HG02642 (cell line): Measurements from ENCODE around the gene PYURF.

Source experiments
- ATAC-seq: cut with Tn5 transposase; IDR thresholded peaks from one replicate; pipeline ENCODE4 v1.9.1; 2021; ENCODE audit warnings: mild to moderate bottlenecking; ENCODE audit not compliant: unreplicated experiment, poor library complexity

Gene PYURF

DNA sequence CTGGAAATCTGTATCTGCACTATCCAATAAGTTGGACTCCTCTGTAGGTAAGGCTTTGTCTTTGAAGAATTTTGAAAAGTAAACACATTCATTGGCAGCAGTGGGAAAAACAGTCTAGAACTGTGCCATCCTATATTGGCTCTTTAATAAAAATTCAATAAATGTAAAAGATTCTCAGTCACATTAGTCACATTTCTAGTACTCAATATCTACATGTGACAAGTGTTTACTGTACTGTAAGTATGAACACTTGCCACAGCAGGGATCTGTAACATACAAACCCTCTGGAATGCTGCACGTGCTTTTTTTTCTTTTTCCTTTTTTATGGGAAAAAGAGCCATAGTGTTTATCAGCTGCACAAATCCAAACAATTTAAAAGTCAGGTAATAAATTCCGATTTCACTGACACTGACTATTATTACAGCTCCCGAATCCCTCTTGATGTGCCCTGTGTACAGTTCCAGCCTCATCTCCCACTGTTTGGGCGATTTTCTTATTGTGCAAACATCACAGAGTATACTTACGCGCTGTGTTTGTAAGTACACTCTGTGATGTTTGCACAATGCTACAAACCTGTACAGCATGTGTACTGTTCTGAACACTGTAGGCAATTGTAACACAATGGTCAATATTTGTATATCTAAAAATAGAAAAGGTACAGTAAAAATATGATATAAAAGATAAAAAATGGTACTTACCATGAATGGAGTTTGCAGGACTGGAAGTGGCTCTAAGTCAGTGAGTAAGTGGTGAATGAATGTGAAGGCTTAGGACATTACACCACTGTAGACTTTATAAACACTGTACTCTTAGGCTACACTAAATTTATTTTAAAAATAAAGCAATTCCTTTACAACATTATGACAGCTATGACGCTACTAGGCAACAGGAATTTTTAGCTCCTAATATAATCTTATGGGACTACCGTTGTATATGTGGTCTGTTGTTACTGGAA, 8.7 kb downstream of the PYURF start:
- ATAC-seq = no peak

- ATAC-seq = no peak
These were observed 12.3 kb downstream of the PYURF start for GRCh38 chr4:88511236-88511635.

DNA sequence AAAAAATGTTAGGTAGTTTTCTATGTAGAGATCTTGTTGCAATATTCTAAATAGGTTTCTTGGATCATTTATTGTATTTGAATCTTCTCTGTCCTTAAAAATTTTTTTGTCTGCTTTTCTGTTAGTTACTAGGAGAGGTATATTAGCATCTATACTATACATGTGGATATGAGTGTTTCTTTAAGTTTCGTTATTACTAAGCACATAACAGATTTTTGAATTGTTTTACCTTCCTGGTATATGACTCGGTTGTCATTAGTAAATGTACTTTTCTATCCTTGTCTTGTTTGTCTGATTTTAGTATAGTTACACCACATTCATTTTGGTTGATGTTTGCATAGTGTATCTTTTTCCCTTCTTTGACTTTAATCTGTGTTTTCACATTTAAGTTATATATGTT, 20.2 kb downstream of the PYURF start:
- ATAC-seq = no peak

GRCh38 chr4:88497859-88498409, 25.6 kb downstream of the PYURF start:
- ATAC-seq = no peak

GRCh38 chr4:88489100-88489761, 34.3 kb downstream of the PYURF start:
- no peak for ATAC-seq

GRCh38 chr4:88481537-88481936, 42.0 kb downstream of the PYURF start:
- no peak for ATAC-seq

GRCh38 chr4:88478247-88478646, 45.3 kb downstream of the PYURF start:
- no peak for ATAC-seq

DNA sequence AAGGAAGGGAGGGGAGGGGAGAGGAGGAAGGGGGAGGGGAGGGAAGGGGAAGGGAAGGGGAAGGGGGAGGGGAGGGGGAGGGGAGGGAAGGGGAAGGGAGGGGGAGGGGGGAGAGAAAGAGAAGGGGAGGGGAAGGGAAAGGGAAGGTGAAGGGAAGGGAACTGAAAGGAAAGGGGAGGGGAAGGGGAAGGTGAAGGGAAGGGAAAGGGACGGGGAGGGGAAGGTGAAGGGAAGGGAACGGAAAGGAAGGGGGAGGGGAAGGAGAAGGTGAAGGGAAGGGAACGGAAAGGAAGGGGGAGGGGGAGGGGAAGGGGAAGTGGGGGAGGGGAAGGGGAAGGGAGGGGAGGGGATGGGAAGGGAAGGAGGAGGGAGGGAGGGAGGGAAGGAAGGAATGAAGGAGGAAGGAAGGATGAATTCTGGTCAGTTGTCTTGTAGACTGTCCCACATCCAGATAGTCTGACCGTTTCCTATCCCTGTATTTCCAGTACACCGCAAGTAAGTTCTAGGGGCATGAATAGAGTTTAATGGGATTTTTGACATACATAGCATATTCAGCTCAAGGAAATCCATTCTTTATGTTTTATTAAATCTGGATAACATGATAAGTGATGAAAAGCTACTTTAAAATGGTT, 46.2 kb downstream of the PYURF start:
- no peak for ATAC-seq
